GM12878 (cell line): ENCODE measurements around the gene PDGFD. TPM values are rescaled to one million over a fixed set of nuclear protein-coding genes. Genes with fewer than 3 reads are reported as not detected.

ENCODE experiments used
- ATAC-seq: fragments of 200-7000 bp; cut with Tn5 transposase; 3 replicates; pipeline ENCODE4 v1.9.1; 2020; ENCODE audit warnings: mild to moderate bottlenecking, moderate library complexity
- BruUV-seq: library from RNA; stranded (reverse); fragments of 400-500 nt; replicated peaks from 2 replicates; lab custom pipeline; 2021; lab: Mats Ljungman, UMichigan
- CTCF ChIA-PET: fragments of 300-600 bp; sonication (Branson Sonifier 250); formaldehyde crosslinking; extraction: SDS; loops from one replicate; lab custom pipeline; 2021; ENCODE audit warnings: inconsistent platforms; lab: Yijun Ruan, JAX
- POLR2A ChIA-PET: fragments of 350-600 bp; formaldehyde crosslinking; extraction: SDS; loops from one replicate; lab custom pipeline; 2021; ENCODE audit warnings: inconsistent platforms; lab: Charles Lee
- RAD21 ChIA-PET: fragments of 300-600 bp; sonication (Branson Sonifier 250); formaldehyde crosslinking; loops from one replicate; lab custom pipeline; 2023; ENCODE audit warnings: antibody characterized with exemption; ENCODE audit not compliant: unreplicated experiment; lab: Charles Lee
- SMC1A ChIA-PET: fragments of 300-600 bp; sonication (Branson Sonifier 250); formaldehyde crosslinking; loops from one replicate; lab custom pipeline; 2023; ENCODE audit not compliant: unreplicated experiment, uncharacterized antibody; lab: Charles Lee
- DNase-seq: peaks from one replicate; pipeline ENCODE4 v3.0.0-alpha.2; 2011; ENCODE audit warnings: low read depth, low spot score
- FAIRE-seq: peaks from 3 replicates; lab custom pipeline; 2011; peaks lifted over from hg19 to GRCh38; lab: Jason Lieb, UNC
- H2AFZ ChIP-seq: 2 replicates; pipeline ENCODE4 v1.6.0; 2011; ENCODE audit warnings: low read depth, low read length, control low read depth; ENCODE audit not compliant: control insufficient read depth
- H3K27ac ChIP-seq: 2 replicates; pipeline ENCODE4 v1.5.1; 2011; ENCODE audit warnings: control low read depth; ENCODE audit not compliant: control insufficient read depth, insufficient read depth
- H3K27me3 ChIP-seq, 2 experiments: replicated peaks in 1 of 2; 2 replicates each; pipeline versions ENCODE4 v1.6.0 to v1.6.1; 2011; ENCODE audit warnings: low read length in 1 of 2; ENCODE audit not compliant: control insufficient read depth in 2 of 2, insufficient read depth in 2 of 2
- H3K36me3 ChIP-seq, 2 experiments: 2 replicates each; pipeline ENCODE4 v1.5.1; 2011; ENCODE audit warnings: low read length in 1 of 2; ENCODE audit not compliant: control insufficient read depth in 2 of 2, insufficient read depth in 2 of 2
- H3K4me1 ChIP-seq: 2 replicates; pipeline ENCODE4 v1.6.1; 2011; ENCODE audit warnings: mild to moderate bottlenecking, low read length, moderate library complexity, mixed read lengths; ENCODE audit not compliant: control insufficient read depth, insufficient read depth
- H3K4me2 ChIP-seq: 2 replicates; pipeline ENCODE4 v1.6.0; 2011; ENCODE audit warnings: control low read depth; ENCODE audit not compliant: control insufficient read depth, insufficient read depth
- H3K4me3 ChIP-seq: fragments of 200-600 bp; sonication (generic); 2 replicates; pipeline ENCODE4 v1.5.1; 2016
- H3K79me2 ChIP-seq: 2 replicates; pipeline ENCODE4 v1.6.0; 2011; ENCODE audit warnings: low read length; ENCODE audit not compliant: control insufficient read depth, insufficient read depth
- H3K9ac ChIP-seq: 2 replicates; pipeline ENCODE4 v1.8.0; 2011; ENCODE audit warnings: low read length, control low read depth, mixed read lengths; ENCODE audit not compliant: control insufficient read depth, insufficient read depth
- H3K9me3 ChIP-seq: replicated peaks from 3 replicates; pipeline ENCODE4 v1.5.1; 2011; ENCODE audit warnings: mild to moderate bottlenecking, low read length; ENCODE audit not compliant: control insufficient read depth, insufficient read depth
- H4K20me1 ChIP-seq: 2 replicates; pipeline ENCODE4 v1.6.0; 2011; ENCODE audit not compliant: control insufficient read depth, insufficient read depth
- BMI1 ChIP-seq: fragments of 450-650 bp; IDR thresholded peaks from 2 replicates; pipeline ENCODE4 v1.6.1; 2016; ENCODE audit warnings: mild to moderate bottlenecking, moderate library complexity, borderline replicate concordance
- CEBPB ChIP-seq, 2 experiments: fragments of 150-350 bp in 1 of 2; IDR thresholded peaks; 2 replicates each; pipeline ENCODE4 v1.6.1; 2012 to 2014; ENCODE audit warnings: low read depth in 2 of 2, low read length in 2 of 2, borderline replicate concordance in 1 of 2, inconsistent platforms in 1 of 2
- CHD4 ChIP-seq: fragments of 200-600 bp; sonication (generic); IDR thresholded peaks from 2 replicates; pipeline ENCODE4 v1.6.1; 2016; ENCODE audit warnings: mild to moderate bottlenecking
- CREM ChIP-seq: IDR thresholded peaks from 2 replicates; pipeline ENCODE4 v1.6.1; 2014; ENCODE audit warnings: antibody characterized with exemption, low read depth
- NRF1 ChIP-seq: conservative IDR thresholded peaks from 2 replicates; pipeline ENCODE4 v1.6.1; 2011; ENCODE audit warnings: mild to moderate bottlenecking, low read depth, low read length, improper control_type of control experiment
- POLR2A ChIP-seq: IDR thresholded peaks from 2 replicates; pipeline ENCODE4 v1.6.1; 2011; ENCODE audit warnings: low read depth, mild to moderate bottlenecking, low read length
- RBBP5 ChIP-seq: fragments of 200-600 bp; sonication (generic); conservative IDR thresholded peaks from 2 replicates; pipeline ENCODE4 v1.6.1; 2016
- SIX5 ChIP-seq: IDR thresholded peaks from 2 replicates; pipeline ENCODE4 v1.6.1; 2011; ENCODE audit warnings: mild to moderate bottlenecking, low read depth, low read length, moderate library complexity; ENCODE audit not compliant: severe bottlenecking
- ZBED1 ChIP-seq: IDR thresholded peaks from 2 replicates; pipeline ENCODE4 v1.6.1; 2016; ENCODE audit warnings: borderline replicate concordance
- ZNF274 ChIP-seq: IDR thresholded peaks from one replicate; pipeline ENCODE4 v1.8.0; 2011; ENCODE audit not compliant: insufficient read length, insufficient read depth
- WGBS: methylation state at CpG from one replicate; pipeline ENCODE4 v1.1.6; 2016; ENCODE audit warnings: low lambda C conversion rate; ENCODE audit not compliant: insufficient replicate concordance, insufficient coverage; ENCODE audit errors: missing lambda C conversion rate; 5-methylcytosine and 5-hydroxymethylcytosine counted together
- in situ Hi-C: fragments of 300-500 bp; cut with MboI; formaldehyde crosslinking; loops from 9 replicates; pipeline ENCODE4 v1.14.3; 2018; ENCODE audit warnings: mixed read lengths
- intact Hi-C: fragments of 100-400 bp; cut with micrococcal nuclease; formaldehyde crosslinking; loops from one replicate; pipeline ENCODE4 v1.14.2; 2022; ENCODE audit not compliant: unreplicated experiment
- polyA plus RNA-seq, 11 experiments: library from polyadenylated mRNA; depleted of rRNA in 4 of 11; unstranded in 6 of 11; stranded (reverse) in 5 of 11; fragments of >200 nt; fragmentation: Nextera tagmentation in 4 of 11; fragmentation: Illumina TruSeq in 1 of 11; extraction: Ambion mirVana in 4 of 11; extraction: Trizol in 1 of 11; gene quantifications; 1 replicate in 1 of 11; 2 replicates in 10 of 11; pipeline versions ENCODE4 v1.2.1 to v1.2.3, GENCODE V29; 2011 to 2016; ENCODE audit warnings: inconsistent platforms in 2 of 11, missing spikeins in 2 of 11, low read depth in 1 of 11
- total RNA-seq, 4 experiments: library from RNA; depleted of rRNA in 3 of 4; stranded (reverse); fragments of >200 nt in 3 of 4; fragmentation: Illumina TruSeq in 1 of 4; extraction: Trizol in 1 of 4; gene quantifications; 2 replicates each; pipeline versions ENCODE4 v1.2.1 to v1.2.3, GENCODE V29; 2013 to 2021
- TF ChIP-seq, protein P1 (sequence below): fragments of 450-650 bp; IDR thresholded peaks from 2 replicates; pipeline ENCODE4 v1.6.1; 2016; ENCODE audit warnings: mild to moderate bottlenecking
- TF ChIP-seq, protein P2 (sequence below): IDR thresholded peaks from 2 replicates; pipeline ENCODE4 v1.6.1; 2012; ENCODE audit warnings: low read depth, low read length, improper control_type of control experiment

Gene PDGFD
- total and polyA plus RNA-seq, 10 of the 15 experiments (the other 5 are each of a cell fraction or from before 2014, with no cell fraction given): 0.05 to 0.13 TPM; not detected in 8

DNA sequence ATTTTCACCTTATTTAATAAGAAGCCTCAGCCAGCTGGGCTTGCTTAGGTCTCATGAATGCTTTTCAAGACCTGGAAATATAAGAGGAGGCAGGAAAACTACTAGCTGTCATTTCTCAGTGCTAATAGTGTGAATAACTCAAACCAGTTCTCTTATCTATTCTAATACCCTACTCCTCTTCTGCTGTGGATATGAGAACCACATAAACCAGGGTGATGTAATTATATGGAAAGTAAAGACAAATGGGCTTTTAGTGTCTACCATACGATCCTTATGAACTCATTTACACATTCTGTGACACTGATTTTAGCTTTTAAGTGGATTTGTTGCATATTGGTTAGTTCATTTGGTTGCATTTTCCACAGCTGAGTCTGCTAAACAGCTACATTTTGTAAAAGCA is 8.6 kb downstream of the PDGFD start:
- H3K27ac ChIP-seq: no peak overlapping the region
- H3K4me1 ChIP-seq: no peaks in the 10 kb centered on the region
- H3K4me2 ChIP-seq: no peak overlapping the region
- no peaks in the 10 kb centered on the region for H4K20me1 ChIP-seq
- TF ChIP-seq CHD4 (no peak), SIX5 (no peak), ZNF274 (no peak), POLR2A (no peak), CREM (no peak), ZBED1 (no peak), NRF1 (no peak), RBBP5 (no peak), CEBPB (IDR thresholded peaks at IDR 0.05; ENCODE audit: borderline replicate concordance in 1 of 2, low read depth in 2 of 2, low read length in 2 of 2) (no peak), BMI1 (no peak)
- TF ChIP-seq, protein P1, sequence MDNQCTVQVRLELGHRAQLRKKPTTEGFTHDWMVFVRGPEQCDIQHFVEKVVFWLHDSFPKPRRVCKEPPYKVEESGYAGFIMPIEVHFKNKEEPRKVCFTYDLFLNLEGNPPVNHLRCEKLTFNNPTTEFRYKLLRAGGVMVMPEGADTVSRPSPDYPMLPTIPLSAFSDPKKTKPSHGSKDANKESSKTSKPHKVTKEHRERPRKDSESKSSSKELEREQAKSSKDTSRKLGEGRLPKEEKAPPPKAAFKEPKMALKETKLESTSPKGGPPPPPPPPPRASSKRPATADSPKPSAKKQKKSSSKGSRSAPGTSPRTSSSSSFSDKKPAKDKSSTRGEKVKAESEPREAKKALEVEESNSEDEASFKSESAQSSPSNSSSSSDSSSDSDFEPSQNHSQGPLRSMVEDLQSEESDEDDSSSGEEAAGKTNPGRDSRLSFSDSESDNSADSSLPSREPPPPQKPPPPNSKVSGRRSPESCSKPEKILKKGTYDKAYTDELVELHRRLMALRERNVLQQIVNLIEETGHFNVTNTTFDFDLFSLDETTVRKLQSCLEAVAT: no peak
- TF ChIP-seq, protein P2, sequence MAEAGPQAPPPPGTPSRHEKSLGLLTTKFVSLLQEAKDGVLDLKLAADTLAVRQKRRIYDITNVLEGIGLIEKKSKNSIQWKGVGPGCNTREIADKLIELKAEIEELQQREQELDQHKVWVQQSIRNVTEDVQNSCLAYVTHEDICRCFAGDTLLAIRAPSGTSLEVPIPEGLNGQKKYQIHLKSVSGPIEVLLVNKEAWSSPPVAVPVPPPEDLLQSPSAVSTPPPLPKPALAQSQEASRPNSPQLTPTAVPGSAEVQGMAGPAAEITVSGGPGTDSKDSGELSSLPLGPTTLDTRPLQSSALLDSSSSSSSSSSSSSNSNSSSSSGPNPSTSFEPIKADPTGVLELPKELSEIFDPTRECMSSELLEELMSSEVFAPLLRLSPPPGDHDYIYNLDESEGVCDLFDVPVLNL: no peak
- ChIA-PET CTCF (interaction anchor here (1.0 to 1.8 kb wide), 3 partner anchors 12 to 473 kb away, joined by 3 to 5 read pairs (median 4); no protein-coding TSS in a partner anchor), POLR2A (no interaction called here), SMC1A (interaction anchor here (1.1 to 1.3 kb wide), 2 partner anchors 17 to 64 kb away, joined by 3 to 4 read pairs; no protein-coding TSS in a partner anchor), RAD21 (no interaction called here)
- no peaks in the 10 kb centered on the region for H3K79me2 ChIP-seq
- no peak overlapping the region for H3K4me3 ChIP-seq
- in situ Hi-C loops (loop anchor here (5.0 kb wide), 1 partner anchor 223 kb away; no protein-coding TSS in a partner anchor), intact Hi-C loops (no loop called here)
- FAIRE-seq (no peak), ATAC-seq (no peak), DNase-seq (no peak)
- 4% methylated on average over 1 of the region's 1 CpG for WGBS
- H3K36me3 ChIP-seq: no peaks in the 10 kb centered on the region
- BruUV-seq: no TSS peak
- no peaks in the 10 kb centered on the region for H3K9me3 ChIP-seq
- H3K9ac ChIP-seq: no peak overlapping the region
- no peak overlapping the region for H2AFZ ChIP-seq
- H3K27me3 ChIP-seq: no peaks in the 10 kb centered on the region
